Measurements from ENCODE around the gene HDAC4. TPM values are rescaled to one million over a fixed set of nuclear protein-coding genes. Genes with fewer than 3 reads are reported as not detected.

The HDAC4 gene
- total and polyA plus RNA-seq, 2 donors (not counting 1 experiment from before 2014, with no cell fraction given) = 13.5 to 46.0 TPM

DNA sequence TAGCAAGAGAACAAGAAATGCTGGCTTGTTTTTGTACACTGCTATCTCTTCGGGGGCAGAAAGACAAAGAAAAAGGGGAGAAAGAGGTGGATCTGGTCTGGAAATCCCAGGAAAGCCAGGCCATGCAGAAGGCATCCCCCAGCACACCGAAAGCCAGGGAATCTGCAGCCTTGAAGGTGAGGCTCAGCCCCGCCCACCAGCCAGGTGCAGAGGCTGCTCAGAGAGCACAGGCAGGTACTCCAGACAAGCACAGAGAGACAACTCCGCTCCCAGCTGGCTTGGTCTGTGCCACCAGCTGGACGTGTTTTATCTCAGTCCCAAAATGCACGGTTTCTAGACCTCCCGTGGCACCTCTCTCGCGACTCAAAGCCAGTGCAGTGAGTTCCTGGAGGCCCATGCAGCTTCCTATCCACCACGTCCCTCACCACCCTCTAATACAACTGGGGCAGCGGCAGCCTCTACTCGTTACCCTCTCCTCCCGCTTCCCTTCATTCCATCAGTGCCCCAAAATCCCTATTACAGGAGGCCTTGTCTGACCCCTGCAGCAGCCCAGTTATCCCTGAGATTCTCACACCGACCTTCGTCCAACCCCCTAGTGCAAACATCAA lies 62.8 kb downstream of the HDAC4 start:
- no peak overlapping the region for H3K27ac Mint-ChIP-seq
- TF ChIP-seq, protein P1, sequence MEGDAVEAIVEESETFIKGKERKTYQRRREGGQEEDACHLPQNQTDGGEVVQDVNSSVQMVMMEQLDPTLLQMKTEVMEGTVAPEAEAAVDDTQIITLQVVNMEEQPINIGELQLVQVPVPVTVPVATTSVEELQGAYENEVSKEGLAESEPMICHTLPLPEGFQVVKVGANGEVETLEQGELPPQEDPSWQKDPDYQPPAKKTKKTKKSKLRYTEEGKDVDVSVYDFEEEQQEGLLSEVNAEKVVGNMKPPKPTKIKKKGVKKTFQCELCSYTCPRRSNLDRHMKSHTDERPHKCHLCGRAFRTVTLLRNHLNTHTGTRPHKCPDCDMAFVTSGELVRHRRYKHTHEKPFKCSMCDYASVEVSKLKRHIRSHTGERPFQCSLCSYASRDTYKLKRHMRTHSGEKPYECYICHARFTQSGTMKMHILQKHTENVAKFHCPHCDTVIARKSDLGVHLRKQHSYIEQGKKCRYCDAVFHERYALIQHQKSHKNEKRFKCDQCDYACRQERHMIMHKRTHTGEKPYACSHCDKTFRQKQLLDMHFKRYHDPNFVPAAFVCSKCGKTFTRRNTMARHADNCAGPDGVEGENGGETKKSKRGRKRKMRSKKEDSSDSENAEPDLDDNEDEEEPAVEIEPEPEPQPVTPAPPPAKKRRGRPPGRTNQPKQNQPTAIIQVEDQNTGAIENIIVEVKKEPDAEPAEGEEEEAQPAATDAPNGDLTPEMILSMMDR (IDR thresholded peaks at IDR 0.05) = no peak
- no peak for TF ChIP-seq EZH2 (IDR thresholded peaks at IDR 0.05; ENCODE audit: borderline replicate concordance, insufficient read depth, low read depth, low read length, poor library complexity, severe bottlenecking)
- no peaks in the 10 kb centered on the region for H3K9me3 Mint-ChIP-seq (ENCODE audit: insufficient read depth)
- DNase-seq (no peak), ATAC-seq (ENCODE audit: low read depth) (no peak)
- H2AFZ ChIP-seq (ENCODE audit: insufficient read depth, low read depth, low read length, poor library complexity, severe bottlenecking) = no peak overlapping the region
- H3K9me3 ChIP-seq (ENCODE audit: control extremely low read depth in 1 of 3, control insufficient read depth in 2 of 3, insufficient read depth in 1 of 3, low read length in 2 of 3) = peaks cover 0 to 4% (median 0%) of the 10 kb centered on the region in 3 donors
- WGBS (ENCODE audit: insufficient coverage) = 96% methylated on average over 15 of the region's 15 CpGs
- H3K9ac ChIP-seq (ENCODE audit: low read length) = no peak overlapping the region
- H3K36me3 ChIP-seq (replicated peaks in 1 of 2; ENCODE audit: control extremely low read depth in 1 of 2, control insufficient read depth in 1 of 2, extremely low read depth in 1 of 2, insufficient read depth in 2 of 2, low read length in 1 of 2) = no peaks in the 10 kb centered on the region
- ChIA-PET CTCF (no interaction called here), POLR2A (no interaction called here)
- H3K79me2 ChIP-seq (ENCODE audit: control insufficient read depth, insufficient read depth, low read length) = peaks cover 13% of the 10 kb centered on the region
- H3K27ac ChIP-seq (ENCODE audit: low read length in 2 of 2) = no peak overlapping the region
- intact Hi-C loops (cut with micrococcal nuclease) = no loop called here
- H4K20me1 ChIP-seq (ENCODE audit: control insufficient read depth, insufficient read depth, low read length, poor library complexity, severe bottlenecking) = peaks cover 20% of the 10 kb centered on the region
- H3K27me3 Mint-ChIP-seq = no peaks in the 10 kb centered on the region
- no peak overlapping the region for H3K4me2 ChIP-seq (replicated peaks; ENCODE audit: low read depth, low read length, poor library complexity, severe bottlenecking)
- H3K4me1 ChIP-seq (ENCODE audit: control insufficient read depth in 2 of 2, insufficient read depth in 2 of 2, low read length in 2 of 2) = peaks cover 14 to 17% of the 10 kb centered on the region in 2 donors
- no peaks in the 10 kb centered on the region for H3K27me3 ChIP-seq (replicated peaks in 1 of 4; ENCODE audit: control extremely low read depth in 1 of 4, control insufficient read depth in 3 of 4, insufficient read depth in 4 of 4, low read length in 3 of 4)
- no peak overlapping the region for H3K4me3 ChIP-seq (ENCODE audit: control extremely low read depth in 1 of 5, extremely low read depth in 1 of 5, insufficient read depth in 1 of 5, low read depth in 2 of 5, low read length in 4 of 5)
- peaks cover 20% of the 10 kb centered on the region for H3K4me1 Mint-ChIP-seq
- no peak overlapping the region for H3K4me3 Mint-ChIP-seq

DNA sequence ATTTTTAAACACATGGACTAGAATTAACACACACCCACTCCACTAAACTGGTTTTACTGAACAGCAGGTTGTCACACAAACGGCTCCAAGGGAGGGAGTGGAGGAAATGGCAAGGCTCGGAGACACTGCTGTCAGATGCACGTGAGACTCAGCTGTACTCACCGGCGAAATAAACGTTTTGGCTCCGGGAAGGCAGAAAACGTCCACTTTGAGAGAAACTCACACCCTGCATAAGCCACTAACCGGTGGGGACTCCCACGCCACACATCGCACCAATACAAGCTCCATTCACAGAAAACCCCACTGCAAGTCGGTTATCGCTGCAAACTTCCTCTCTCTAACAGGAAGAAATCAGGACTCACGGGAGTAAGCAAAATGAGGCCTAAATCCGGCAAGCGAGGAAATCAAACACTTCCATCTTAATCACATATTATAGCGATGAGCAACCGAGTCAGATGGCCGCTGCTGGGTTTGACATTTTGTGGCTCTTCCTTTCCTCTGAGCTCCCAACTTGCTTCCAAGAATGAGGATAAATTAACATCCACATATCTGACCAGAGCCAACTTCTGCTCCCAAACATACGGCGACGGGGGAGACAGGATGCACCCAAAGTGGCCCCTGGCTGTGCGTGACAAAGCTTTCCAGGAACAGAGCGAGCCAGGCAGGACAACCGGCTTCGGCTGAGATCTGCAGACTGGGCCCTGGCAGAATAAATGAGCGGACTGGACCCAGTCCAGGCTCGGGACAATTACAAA lies 63.5 kb downstream of the HDAC4 start:
- H3K27ac Mint-ChIP-seq = no peak overlapping the region
- no peak overlapping the region for H3K4me2 ChIP-seq (replicated peaks; ENCODE audit: low read depth, low read length, poor library complexity, severe bottlenecking)
- H3K4me1 Mint-ChIP-seq = peaks cover 20% of the 10 kb centered on the region
- no peaks in the 10 kb centered on the region for H3K9me3 Mint-ChIP-seq (ENCODE audit: insufficient read depth)
- H3K79me2 ChIP-seq (ENCODE audit: control insufficient read depth, insufficient read depth, low read length) = peaks cover 14% of the 10 kb centered on the region
- H3K36me3 ChIP-seq (replicated peaks in 1 of 2; ENCODE audit: control extremely low read depth in 1 of 2, control insufficient read depth in 1 of 2, extremely low read depth in 1 of 2, insufficient read depth in 2 of 2, low read length in 1 of 2) = no peaks in the 10 kb centered on the region
- ChIA-PET POLR2A (no interaction called here), CTCF (no interaction called here)
- H2AFZ ChIP-seq (ENCODE audit: insufficient read depth, low read depth, low read length, poor library complexity, severe bottlenecking) = no peak overlapping the region
- TF ChIP-seq, protein P1 (IDR thresholded peaks at IDR 0.05) = no peak
- no peak for TF ChIP-seq EZH2 (IDR thresholded peaks at IDR 0.05; ENCODE audit: borderline replicate concordance, insufficient read depth, low read depth, low read length, poor library complexity, severe bottlenecking)
- no peak overlapping the region for H3K27ac ChIP-seq (ENCODE audit: low read length in 2 of 2)
- intact Hi-C loops (cut with micrococcal nuclease) = no loop called here
- peaks cover 20% of the 10 kb centered on the region for H4K20me1 ChIP-seq (ENCODE audit: control insufficient read depth, insufficient read depth, low read length, poor library complexity, severe bottlenecking)
- no peak overlapping the region for H3K4me3 ChIP-seq (ENCODE audit: control extremely low read depth in 1 of 5, extremely low read depth in 1 of 5, insufficient read depth in 1 of 5, low read depth in 2 of 5, low read length in 4 of 5)
- peaks cover 14 to 17% of the 10 kb centered on the region in 2 donors for H3K4me1 ChIP-seq (ENCODE audit: control insufficient read depth in 2 of 2, insufficient read depth in 2 of 2, low read length in 2 of 2)
- H3K27me3 ChIP-seq (replicated peaks in 1 of 4; ENCODE audit: control extremely low read depth in 1 of 4, control insufficient read depth in 3 of 4, insufficient read depth in 4 of 4, low read length in 3 of 4) = no peaks in the 10 kb centered on the region
- no peak overlapping the region for H3K9ac ChIP-seq (ENCODE audit: low read length)
- H3K9me3 ChIP-seq (ENCODE audit: control extremely low read depth in 1 of 3, control insufficient read depth in 2 of 3, insufficient read depth in 1 of 3, low read length in 2 of 3) = peaks cover 0 to 4% (median 0%) of the 10 kb centered on the region in 3 donors
- no peaks in the 10 kb centered on the region for H3K27me3 Mint-ChIP-seq
- ATAC-seq (ENCODE audit: low read depth) (no peak), DNase-seq (no peak)
- H3K4me3 Mint-ChIP-seq = no peak overlapping the region
- WGBS (ENCODE audit: insufficient coverage) = 97% methylated on average over 26 of the region's 28 CpGs
